Lower lobe of right lung (tissue), 2 donors: Measurements from ENCODE around the gene PPP2R2C. TPM values are rescaled to one million over a fixed set of nuclear protein-coding genes. Genes with fewer than 3 reads are reported as not detected.

ENCODE experiments used
- ATAC-seq, 2 donors: fragments of 200-7000 bp; cut with Tn5 transposase; one replicate each; pipeline ENCODE4 v1.9.1; 2020 to 2022; ENCODE audit warnings: mild to moderate bottlenecking in 2 of 2, moderate library complexity in 2 of 2
- DNase-seq: peaks from one replicate; pipeline ENCODE4 v3.0.0-alpha.2; 2020
- H3K27ac ChIP-seq: fragments of 200-600 bp; one replicate; pipeline ENCODE4 v1.8.0; 2022
- H3K27me3 ChIP-seq: fragments of 200-600 bp; one replicate; pipeline ENCODE4 v1.8.0; 2022; ENCODE audit warnings: low read depth
- H3K36me3 ChIP-seq: fragments of 200-600 bp; one replicate; pipeline ENCODE4 v1.8.0; 2022; ENCODE audit warnings: mild to moderate bottlenecking
- H3K4me1 ChIP-seq: fragments of 200-600 bp; one replicate; pipeline ENCODE4 v1.8.0; 2022
- H3K4me3 ChIP-seq: fragments of 200-600 bp; one replicate; pipeline ENCODE4 v1.8.0; 2022; ENCODE audit warnings: mild to moderate bottlenecking
- H3K9me3 ChIP-seq: fragments of 200-600 bp; one replicate; pipeline ENCODE4 v1.8.0; 2022
- intact Hi-C: fragments of 100-400 bp; cut with DNase I; formaldehyde crosslinking; loops from one replicate; pipeline ENCODE4 v1.11.0; 2022
- total RNA-seq: library from RNA; stranded (reverse); fragmentation: NEBNext Ultra II Directional; extraction: Animal tissue kit (Norgen Biotek cat#: 25700); gene quantifications from one replicate; pipeline ENCODE4 v1.2.1, GENCODE V29; 2021
- TF ChIP-seq, protein P1 (sequence below): fragments of 200-600 bp; IDR thresholded peaks from one replicate; pipeline ENCODE4 v1.8.0; 2022; ENCODE audit warnings: antibody characterized with exemption, mild to moderate bottlenecking
- donor health status: DM: no; HTN: yes; CAD: no; lungs with severe emphysema.

Gene PPP2R2C
- total RNA-seq, 1 donor from 2014 or later: not detected

DNA sequence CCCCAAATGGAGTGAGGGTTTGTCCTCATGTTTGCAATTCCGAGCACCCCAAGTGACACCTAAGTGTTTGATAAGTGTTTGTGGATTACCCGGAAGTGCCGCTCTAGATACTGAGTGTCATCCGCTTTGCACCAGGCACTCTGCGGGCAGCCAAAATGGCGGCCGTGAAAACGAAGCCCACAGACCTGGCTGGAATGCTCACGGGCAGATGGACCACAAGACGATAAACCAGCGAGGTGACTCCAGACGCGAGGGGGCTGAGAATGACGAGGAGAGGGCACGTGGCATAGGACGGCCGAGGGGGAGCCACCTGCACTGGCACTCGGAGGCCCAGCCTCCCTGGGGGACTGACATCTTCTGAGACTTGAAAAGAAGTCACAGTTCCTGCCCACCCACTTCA is 51.0 kb downstream of the PPP2R2C start:
- no peak overlapping the region for H3K4me3 ChIP-seq
- H3K27me3 ChIP-seq: peaks cover 15% of the 10 kb centered on the region
- H3K9me3 ChIP-seq: no peaks in the 10 kb centered on the region
- no peak overlapping the region for H3K27ac ChIP-seq
- DNase-seq (no peak), ATAC-seq (no peak)
- TF ChIP-seq, protein P1, sequence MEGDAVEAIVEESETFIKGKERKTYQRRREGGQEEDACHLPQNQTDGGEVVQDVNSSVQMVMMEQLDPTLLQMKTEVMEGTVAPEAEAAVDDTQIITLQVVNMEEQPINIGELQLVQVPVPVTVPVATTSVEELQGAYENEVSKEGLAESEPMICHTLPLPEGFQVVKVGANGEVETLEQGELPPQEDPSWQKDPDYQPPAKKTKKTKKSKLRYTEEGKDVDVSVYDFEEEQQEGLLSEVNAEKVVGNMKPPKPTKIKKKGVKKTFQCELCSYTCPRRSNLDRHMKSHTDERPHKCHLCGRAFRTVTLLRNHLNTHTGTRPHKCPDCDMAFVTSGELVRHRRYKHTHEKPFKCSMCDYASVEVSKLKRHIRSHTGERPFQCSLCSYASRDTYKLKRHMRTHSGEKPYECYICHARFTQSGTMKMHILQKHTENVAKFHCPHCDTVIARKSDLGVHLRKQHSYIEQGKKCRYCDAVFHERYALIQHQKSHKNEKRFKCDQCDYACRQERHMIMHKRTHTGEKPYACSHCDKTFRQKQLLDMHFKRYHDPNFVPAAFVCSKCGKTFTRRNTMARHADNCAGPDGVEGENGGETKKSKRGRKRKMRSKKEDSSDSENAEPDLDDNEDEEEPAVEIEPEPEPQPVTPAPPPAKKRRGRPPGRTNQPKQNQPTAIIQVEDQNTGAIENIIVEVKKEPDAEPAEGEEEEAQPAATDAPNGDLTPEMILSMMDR: no peak
- H3K4me1 ChIP-seq: no peaks in the 10 kb centered on the region
- no peaks in the 10 kb centered on the region for H3K36me3 ChIP-seq
- intact Hi-C loops: no loop called here

GRCh38 chr4:6420972-6421371 is 51.4 kb downstream of the PPP2R2C start:
- intact Hi-C loops: no loop called here
- DNase-seq (no peak), ATAC-seq (no peak)
- H3K36me3 ChIP-seq: no peaks in the 10 kb centered on the region
- H3K27ac ChIP-seq: no peak overlapping the region
- TF ChIP-seq, protein P1: no peak
- H3K9me3 ChIP-seq: no peaks in the 10 kb centered on the region
- no peaks in the 10 kb centered on the region for H3K4me1 ChIP-seq
- no peak overlapping the region for H3K4me3 ChIP-seq
- peaks cover 18% of the 10 kb centered on the region for H3K27me3 ChIP-seq

- Histone ChIP-seq H3K36me3 (no peaks in the 10 kb centered on the region), H3K27ac (no peak overlapping the region), H3K9me3 (no peaks in the 10 kb centered on the region), H3K4me3 (no peak overlapping the region), H3K4me1 (no peaks in the 10 kb centered on the region), H3K27me3 (peaks cover 18% of the 10 kb centered on the region)
- intact Hi-C loops: no loop called here
- TF ChIP-seq, protein P1: no peak
- DNase-seq (no peak), ATAC-seq (no peak)
Observed at GRCh38 chr4:6420036-6420435, 52.4 kb downstream of the PPP2R2C start.

GRCh38 chr4:6419452-6420028 is 52.9 kb downstream of the PPP2R2C start:
- no peaks in the 10 kb centered on the region for H3K4me1 ChIP-seq
- intact Hi-C loops: no loop called here
- H3K27ac ChIP-seq: no peak overlapping the region
- peaks cover 18% of the 10 kb centered on the region for H3K27me3 ChIP-seq
- H3K36me3 ChIP-seq: no peaks in the 10 kb centered on the region
- TF ChIP-seq, protein P1: no peak
- H3K4me3 ChIP-seq: no peak overlapping the region
- no peaks in the 10 kb centered on the region for H3K9me3 ChIP-seq
- DNase-seq (no peak), ATAC-seq (no peak)

- DNase-seq: no peak
- Histone ChIP-seq H3K27me3 (peaks cover 16% of the 10 kb centered on the region), H3K4me3 (no peak overlapping the region), H3K27ac (no peak overlapping the region), H3K9me3 (no peaks in the 10 kb centered on the region), H3K4me1 (no peaks in the 10 kb centered on the region), H3K36me3 (no peaks in the 10 kb centered on the region)
- intact Hi-C loops: no loop called here
- ATAC-seq: no peak
- TF ChIP-seq, protein P1: no peak
Observed at GRCh38 chr4:6418193-6418755, 54.1 kb downstream of the PPP2R2C start.
